HUES64 (cell line): Measurements from ENCODE around the gene PIGM.

Source experiments
- H3K27ac ChIP-seq: 2 replicates; pipeline ENCODE4 v1.7.0; 2013; ENCODE audit warnings: low read depth, low read length, inconsistent platforms
- H3K27me3 ChIP-seq: 2 replicates; pipeline ENCODE4 v1.6.1; 2013; ENCODE audit warnings: mild to moderate bottlenecking, low read length; ENCODE audit not compliant: insufficient read depth
- H3K36me3 ChIP-seq: 2 replicates; pipeline ENCODE4 v1.6.1; 2013; ENCODE audit warnings: mild to moderate bottlenecking, low read length; ENCODE audit not compliant: insufficient read depth
- H3K4me1 ChIP-seq: 2 replicates; pipeline ENCODE4 v1.6.1; 2013; ENCODE audit warnings: mild to moderate bottlenecking, low read length, moderate library complexity; ENCODE audit not compliant: insufficient read depth
- H3K4me3 ChIP-seq: 2 replicates; pipeline ENCODE4 v1.5.1; 2013; ENCODE audit warnings: mild to moderate bottlenecking, low read length, moderate library complexity
- H3K9ac ChIP-seq: 2 replicates; pipeline ENCODE4 v1.6.1; 2013; ENCODE audit warnings: mild to moderate bottlenecking, low read depth, low read length
- H3K9me3 ChIP-seq: 2 replicates; pipeline ENCODE4 v1.6.1; 2013; ENCODE audit warnings: low read depth, low read length; ENCODE audit not compliant: insufficient read depth
- WGBS: fragments of 150-250, 120-280 bp; methylation state at CpG from one replicate; pipeline ENCODE4 v1.1.7; 2013; ENCODE audit warnings: missing lambda C conversion rate; 5-methylcytosine and 5-hydroxymethylcytosine counted together

PIGM gene

DNA sequence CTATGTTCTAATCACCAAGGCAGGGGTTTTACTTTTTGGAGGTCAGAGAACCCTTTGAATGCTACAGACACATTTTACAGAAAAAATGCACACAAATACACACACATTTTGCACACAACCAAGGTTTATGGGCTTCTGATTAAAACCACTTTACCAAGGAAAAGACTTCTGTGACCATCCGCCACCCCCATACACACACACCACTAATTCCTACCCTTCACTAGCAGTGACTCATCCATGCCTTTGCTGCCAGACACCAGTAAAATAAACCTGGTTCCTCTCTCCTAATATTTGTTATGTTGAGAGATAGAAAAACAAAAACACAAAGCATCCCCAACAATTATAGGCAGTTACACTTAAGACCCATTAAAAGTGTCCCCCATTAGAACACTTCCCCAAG, 12.9 kb downstream of the PIGM start:
- H3K9ac ChIP-seq = no peak overlapping the region
- H3K9me3 ChIP-seq = no peaks in the 10 kb centered on the region
- H3K36me3 ChIP-seq = no peaks in the 10 kb centered on the region
- no peak overlapping the region for H3K27ac ChIP-seq
- no peak overlapping the region for H3K4me3 ChIP-seq
- H3K4me1 ChIP-seq = peaks cover 5% of the 10 kb centered on the region; the same call in 1 of the 2 replicates
- 81% methylated on average over 1 of the region's 1 CpG for WGBS
- H3K27me3 ChIP-seq = no peaks in the 10 kb centered on the region

DNA sequence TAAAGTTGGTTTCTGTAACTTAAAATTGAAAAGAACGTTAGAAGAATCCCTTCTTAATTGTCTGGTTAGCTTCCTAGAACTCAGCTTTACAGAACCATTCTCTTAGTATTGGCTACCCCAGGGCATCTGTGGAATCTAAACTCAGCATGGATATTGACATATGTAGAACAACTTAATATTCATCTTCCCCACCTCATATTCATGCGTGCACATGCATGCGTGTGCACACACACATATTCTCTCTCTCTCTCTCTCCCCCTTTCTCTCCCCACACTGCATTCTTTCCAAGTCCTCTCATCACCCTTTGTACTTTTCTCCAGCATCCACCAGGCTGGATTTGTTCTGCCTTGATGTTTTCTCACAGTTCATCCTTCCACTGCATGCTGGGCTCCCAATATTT, 13.4 kb downstream of the PIGM start:
- Histone ChIP-seq H3K36me3 (no peaks in the 10 kb centered on the region), H3K9me3 (no peaks in the 10 kb centered on the region), H3K27me3 (no peaks in the 10 kb centered on the region), H3K9ac (no peak overlapping the region), H3K4me1 (peaks cover 5% of the 10 kb centered on the region; the same call in 1 of the 2 replicates), H3K4me3 (no peak overlapping the region), H3K27ac (no peak overlapping the region)
- 94% methylated on average over 3 of the region's 3 CpGs for whole genome bisulfite sequencing

DNA sequence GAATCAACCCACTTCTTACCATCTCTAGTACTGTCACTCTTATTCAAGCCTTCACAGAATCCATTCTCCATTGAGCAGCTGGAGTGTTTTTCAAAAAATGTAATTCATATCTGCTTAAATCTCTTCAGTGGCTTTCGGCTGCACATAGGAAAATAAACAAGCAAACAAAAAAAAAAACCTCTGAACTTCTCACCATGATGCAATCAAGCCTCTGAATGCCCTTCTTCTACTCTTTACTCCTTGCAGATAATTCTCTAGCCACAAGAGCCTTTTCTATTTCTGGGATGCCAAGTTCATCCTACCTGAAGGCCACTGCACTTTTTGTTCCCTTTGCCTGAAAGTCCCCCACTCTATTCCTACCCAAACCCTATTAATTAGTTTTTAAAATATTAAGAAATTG, 14.2 kb downstream of the PIGM start:
- no peak overlapping the region for H3K9ac ChIP-seq
- no peak overlapping the region for H3K4me3 ChIP-seq
- no peaks in the 10 kb centered on the region for H3K27me3 ChIP-seq
- no peak overlapping the region for H3K27ac ChIP-seq
- H3K4me1 ChIP-seq = peaks cover 5% of the 10 kb centered on the region; the same call in 1 of the 2 replicates
- no peaks in the 10 kb centered on the region for H3K9me3 ChIP-seq
- H3K36me3 ChIP-seq = no peaks in the 10 kb centered on the region
- WGBS = 86% methylated on average over 1 of the region's 1 CpG

DNA sequence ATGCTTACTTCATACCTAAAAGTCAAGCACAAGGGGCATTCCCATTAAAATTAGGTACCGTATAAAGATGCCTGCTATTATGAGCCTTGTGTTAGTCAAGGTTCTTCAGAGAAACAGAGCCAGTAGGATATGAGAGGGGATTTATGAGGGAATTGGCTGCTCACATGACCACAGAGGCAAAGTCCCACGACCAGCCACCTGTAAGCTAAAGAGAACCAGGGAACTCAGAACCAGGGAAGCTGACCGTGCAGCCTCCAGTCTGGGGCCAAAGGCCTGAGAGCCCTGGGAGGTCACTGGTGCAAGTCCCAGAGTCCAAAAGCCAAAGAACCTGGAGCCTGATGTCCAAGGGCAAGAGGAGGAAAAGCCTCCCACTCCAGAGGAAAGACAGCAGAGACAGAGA, 20.0 kb downstream of the PIGM start:
- Histone ChIP-seq H3K27me3 (no peaks in the 10 kb centered on the region), H3K36me3 (no peaks in the 10 kb centered on the region), H3K27ac (no peak overlapping the region), H3K9ac (no peak overlapping the region), H3K4me3 (no peak overlapping the region), H3K9me3 (no peaks in the 10 kb centered on the region), H3K4me1 (no peaks in the 10 kb centered on the region)
- 83% methylated on average over 3 of the region's 3 CpGs for WGBS

DNA sequence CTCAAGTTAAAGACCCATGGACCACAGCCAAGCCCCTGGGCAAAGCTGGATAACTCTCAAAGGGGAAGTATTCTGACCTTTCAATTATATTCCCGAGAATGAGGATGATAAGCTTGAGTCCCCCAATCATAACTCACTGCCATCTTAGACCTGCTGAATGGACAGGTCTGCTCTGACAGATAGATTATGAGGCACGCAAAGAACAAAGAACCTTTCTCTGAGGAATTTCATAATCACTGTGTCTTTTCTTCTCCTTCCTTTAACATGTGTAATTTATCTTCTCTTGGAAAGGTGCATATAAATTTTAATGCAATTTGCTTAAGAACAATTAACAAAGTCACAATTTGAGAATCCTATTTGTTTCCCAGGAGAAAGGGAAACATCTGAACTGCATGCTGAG, 22.0 kb downstream of the PIGM start:
- H3K27ac ChIP-seq = no peak overlapping the region
- no peaks in the 10 kb centered on the region for H3K27me3 ChIP-seq
- no peak overlapping the region for H3K9ac ChIP-seq
- H3K9me3 ChIP-seq = no peaks in the 10 kb centered on the region
- H3K4me1 ChIP-seq = no peaks in the 10 kb centered on the region
- no peaks in the 10 kb centered on the region for H3K36me3 ChIP-seq
- WGBS = 64% methylated on average over 2 of the region's 2 CpGs
- no peak overlapping the region for H3K4me3 ChIP-seq

DNA sequence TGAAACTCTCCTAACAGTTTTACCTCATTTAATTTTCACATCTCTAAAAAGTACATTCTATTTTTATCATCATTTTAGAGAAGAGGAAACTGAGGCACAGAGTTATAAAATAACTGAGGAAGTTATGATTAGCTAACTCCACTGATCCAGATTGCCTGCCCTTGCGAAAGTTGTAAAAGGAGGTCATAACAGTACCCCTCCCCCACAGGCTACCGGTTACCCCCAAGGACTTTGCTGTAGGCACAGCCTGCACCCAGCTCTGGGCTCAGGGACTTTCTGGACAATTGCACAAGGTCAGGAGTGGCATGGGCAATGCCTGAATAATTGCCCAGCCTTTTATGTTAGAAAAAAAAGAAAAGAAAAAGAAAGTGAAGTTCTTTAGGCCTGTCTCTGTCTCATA, 22.7 kb downstream of the PIGM start:
- H3K27ac ChIP-seq = no peak overlapping the region
- no peak overlapping the region for H3K9ac ChIP-seq
- H3K9me3 ChIP-seq = no peaks in the 10 kb centered on the region
- H3K4me3 ChIP-seq = no peak overlapping the region
- no peaks in the 10 kb centered on the region for H3K36me3 ChIP-seq
- no peaks in the 10 kb centered on the region for H3K27me3 ChIP-seq
- 70% methylated on average over 2 of the region's 2 CpGs for WGBS
- H3K4me1 ChIP-seq = no peaks in the 10 kb centered on the region

DNA sequence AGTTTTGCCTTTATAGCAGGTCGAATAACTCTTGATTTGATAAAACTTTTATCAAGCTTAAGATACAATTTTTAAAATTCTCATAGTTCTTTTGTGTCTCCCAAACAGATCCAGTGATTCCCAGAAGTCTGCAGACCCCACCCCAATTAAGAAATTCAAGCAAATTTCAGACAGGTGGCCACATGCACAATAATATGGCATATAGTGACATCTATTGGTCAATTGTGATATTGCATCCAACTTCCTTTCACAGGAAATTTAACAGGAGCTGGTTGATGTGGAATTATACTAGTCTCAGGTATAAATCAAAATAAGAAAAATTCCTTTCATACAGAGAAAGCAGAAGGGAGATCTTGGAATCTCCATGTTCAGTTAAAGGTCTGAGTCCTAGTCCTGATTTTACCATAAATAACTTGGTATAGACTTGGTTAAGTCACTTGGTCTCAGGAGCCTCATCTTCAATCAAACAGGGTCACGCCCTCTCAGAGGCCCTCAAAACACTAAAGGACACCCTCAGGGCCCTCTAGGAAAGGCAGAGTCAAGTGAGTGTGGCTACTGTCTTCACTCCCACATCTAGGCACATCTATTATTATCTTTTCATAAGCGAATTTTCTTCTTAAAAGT, 24.1 kb downstream of the PIGM start:
- WGBS = 76% methylated on average over 3 of the region's 3 CpGs
- Histone ChIP-seq H3K4me3 (no peak overlapping the region), H3K4me1 (no peaks in the 10 kb centered on the region), H3K27me3 (no peaks in the 10 kb centered on the region), H3K36me3 (no peaks in the 10 kb centered on the region), H3K27ac (no peak overlapping the region), H3K9ac (no peak overlapping the region), H3K9me3 (no peaks in the 10 kb centered on the region)

DNA sequence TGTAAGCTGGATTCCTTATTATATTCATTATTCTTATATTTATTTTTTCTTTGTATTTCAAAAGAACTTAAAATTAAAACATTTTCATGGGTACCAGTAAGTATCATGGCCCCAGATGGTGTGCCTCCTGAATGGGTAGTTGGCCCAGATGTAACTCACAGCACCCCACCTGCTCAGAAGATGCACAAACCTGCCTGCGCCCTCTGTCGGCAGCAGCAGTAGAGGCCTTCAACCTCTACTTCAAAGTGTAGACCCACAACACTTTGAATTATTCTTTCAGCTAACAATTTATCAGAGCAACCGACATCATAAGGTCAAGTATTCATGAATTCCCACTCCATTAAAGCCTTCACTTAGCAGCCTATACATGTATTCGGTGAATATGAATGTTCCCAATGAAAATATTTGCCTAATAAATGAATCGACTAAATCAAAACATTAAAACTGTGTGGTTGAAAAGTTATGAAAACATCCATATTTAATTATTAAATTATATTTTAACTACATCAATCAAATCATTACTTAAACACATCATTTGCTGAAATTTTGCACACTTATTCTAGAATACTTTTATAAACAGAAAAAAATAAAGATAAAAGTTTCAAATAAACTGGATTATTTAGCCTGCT, 25.4 kb downstream of the PIGM start:
- Histone ChIP-seq H3K36me3 (no peaks in the 10 kb centered on the region), H3K4me3 (no peak overlapping the region), H3K9ac (no peak overlapping the region), H3K27ac (no peak overlapping the region), H3K9me3 (no peaks in the 10 kb centered on the region), H3K4me1 (no peaks in the 10 kb centered on the region), H3K27me3 (no peaks in the 10 kb centered on the region)
- 2% methylated on average over 3 of the region's 5 CpGs for WGBS

GRCh38 chr1:160005070-160005469, 26.7 kb downstream of the PIGM start:
- WGBS = 89% methylated on average over 4 of the region's 4 CpGs
- Histone ChIP-seq H3K27me3 (no peaks in the 10 kb centered on the region), H3K4me3 (no peak overlapping the region), H3K27ac (no peak overlapping the region), H3K36me3 (no peaks in the 10 kb centered on the region), H3K9me3 (no peaks in the 10 kb centered on the region), H3K9ac (no peak overlapping the region), H3K4me1 (no peaks in the 10 kb centered on the region)

- Histone ChIP-seq H3K4me1 (no peaks in the 10 kb centered on the region), H3K27me3 (no peaks in the 10 kb centered on the region), H3K9ac (no peak overlapping the region), H3K36me3 (no peaks in the 10 kb centered on the region), H3K4me3 (no peak overlapping the region), H3K27ac (no peak overlapping the region), H3K9me3 (no peaks in the 10 kb centered on the region)
- 87% methylated on average over 2 of the region's 2 CpGs for WGBS
Observed at GRCh38 chr1:160004425-160004824, 27.4 kb downstream of the PIGM start.

DNA sequence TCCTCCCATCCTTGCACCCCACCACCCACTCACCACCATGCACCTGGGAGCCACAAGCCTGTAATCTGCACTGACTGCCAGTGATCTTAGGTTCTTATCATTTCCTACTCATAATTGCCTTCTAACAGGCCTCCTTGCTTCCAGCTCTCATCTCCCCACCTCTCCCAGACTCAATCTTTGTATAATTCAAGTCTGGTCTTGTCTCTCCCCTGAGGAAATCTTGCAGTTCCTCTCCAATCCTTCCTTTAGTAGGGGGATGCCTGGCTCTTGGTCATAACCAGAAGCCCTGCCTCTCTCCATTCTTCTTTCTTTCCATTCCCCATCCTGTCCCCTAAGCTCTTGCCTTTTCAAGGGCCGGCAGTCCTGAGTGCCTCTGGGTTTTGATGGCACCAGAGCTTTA, 27.8 kb downstream of the PIGM start:
- 89% methylated on average over 1 of the region's 1 CpG for WGBS
- H3K4me1 ChIP-seq = no peaks in the 10 kb centered on the region
- no peaks in the 10 kb centered on the region for H3K9me3 ChIP-seq
- H3K4me3 ChIP-seq = no peak overlapping the region
- no peaks in the 10 kb centered on the region for H3K27me3 ChIP-seq
- H3K9ac ChIP-seq = no peak overlapping the region
- H3K36me3 ChIP-seq = no peaks in the 10 kb centered on the region
- H3K27ac ChIP-seq = no peak overlapping the region

DNA sequence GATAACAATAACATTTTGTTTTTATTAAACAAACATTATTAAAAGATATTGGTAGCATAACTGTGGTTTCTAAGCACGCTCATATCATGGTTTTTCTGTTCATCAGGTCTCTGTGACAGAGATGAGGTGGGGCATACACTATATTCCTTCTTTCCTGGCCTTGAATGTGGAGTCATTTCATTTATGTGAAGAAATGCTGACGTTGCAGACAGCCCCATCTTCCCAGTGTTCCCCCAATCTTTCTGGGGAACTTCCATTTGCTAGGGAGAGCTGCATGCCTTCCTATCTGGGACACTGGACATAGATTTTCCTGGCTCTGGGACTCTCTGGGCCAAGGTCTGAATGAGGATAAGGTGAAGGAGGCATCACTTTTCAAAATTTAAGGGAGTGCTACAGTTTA, 30.4 kb downstream of the PIGM start:
- Histone ChIP-seq H3K27ac (no peak overlapping the region), H3K4me1 (no peaks in the 10 kb centered on the region), H3K9ac (no peak overlapping the region), H3K4me3 (no peak overlapping the region), H3K36me3 (no peaks in the 10 kb centered on the region), H3K9me3 (no peaks in the 10 kb centered on the region), H3K27me3 (no peaks in the 10 kb centered on the region)
- 69% methylated on average over 2 of the region's 2 CpGs for WGBS
